ENCODE data around the gene TMEM11.

TMEM11 gene

DNA sequence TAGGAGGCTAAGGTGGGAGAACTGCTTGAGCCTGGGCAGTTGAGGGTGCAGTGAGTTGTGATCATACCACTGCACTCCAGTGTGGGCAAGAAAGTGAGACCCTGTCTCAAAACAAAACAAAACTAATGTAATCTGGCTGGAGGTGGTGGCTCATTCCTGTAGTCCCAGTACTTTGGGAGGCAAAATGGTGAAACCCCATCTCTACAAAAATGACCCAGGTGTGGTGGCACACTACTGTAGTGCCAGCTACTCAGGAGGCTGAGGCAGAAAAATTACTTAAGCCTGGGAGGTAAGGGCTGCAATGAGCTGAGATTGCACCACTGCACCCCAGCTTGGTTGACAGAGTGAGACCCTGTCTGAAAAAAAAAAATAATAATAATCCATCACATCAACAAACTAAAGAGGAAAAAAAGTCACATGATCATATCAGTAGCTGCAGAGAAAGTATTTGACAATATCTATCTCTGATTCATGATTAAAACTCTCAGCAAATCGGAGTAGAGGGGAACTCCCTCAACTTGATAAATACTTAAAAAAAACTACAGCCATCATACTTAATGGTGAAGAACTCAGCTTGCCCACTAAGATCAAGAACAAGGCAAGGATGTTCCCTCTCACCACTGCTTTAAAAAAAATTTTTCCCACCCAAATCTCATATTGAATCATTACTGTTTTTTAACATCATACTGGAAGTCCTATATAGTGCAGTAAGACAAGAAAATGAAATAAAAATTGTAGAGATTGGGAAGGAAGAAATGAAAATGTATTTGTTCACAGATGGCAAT is 56.2 kb downstream of the TMEM11 start:
- DNase-seq (ENCODE audit: low spot score), result no peak

DNA sequence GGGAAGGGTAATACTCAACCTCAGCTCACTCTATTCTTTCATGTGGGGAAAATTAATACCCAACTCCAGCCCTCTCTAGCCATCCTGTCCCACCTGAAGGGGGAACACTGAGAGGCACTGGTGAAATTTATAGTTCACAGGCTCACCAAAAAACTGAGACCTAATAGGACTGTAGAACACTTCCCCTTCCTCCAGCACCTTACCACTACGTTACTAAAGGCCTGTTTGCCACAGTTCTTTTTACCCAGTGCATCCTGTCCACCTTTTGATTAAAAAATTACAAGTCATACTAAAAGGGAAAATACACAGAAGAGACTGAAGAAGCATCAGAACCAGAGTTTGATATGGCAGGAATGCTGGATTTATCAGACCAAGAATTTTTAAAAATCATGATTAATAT is 61.2 kb downstream of the TMEM11 start:
- no peak for DNase-seq (ENCODE audit: low spot score)

DNA sequence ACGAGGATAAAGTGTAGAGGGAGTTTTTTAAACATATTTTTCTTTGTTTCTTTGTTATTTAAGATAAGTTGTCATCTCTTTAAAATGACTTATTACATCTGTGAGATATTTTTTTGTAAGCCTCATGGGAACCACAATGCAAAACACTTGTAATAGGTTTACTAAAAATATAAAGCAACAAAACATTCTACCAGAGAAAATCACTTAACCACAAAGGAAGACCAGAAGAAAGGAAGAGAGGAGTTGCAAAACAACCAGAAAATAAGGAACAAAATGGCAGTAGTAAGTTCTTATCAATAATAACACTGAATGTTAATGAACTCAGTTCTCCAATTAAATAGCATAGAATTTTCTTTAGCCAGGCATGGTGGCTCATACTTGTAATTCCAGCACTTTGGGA is 64.3 kb downstream of the TMEM11 start:
- DNase-seq (ENCODE audit: low spot score), result no peak
